ENCODE data around the gene SERPINB2.
"Not testable (repeated sequence)": the region's sequence is repeated elsewhere in the genome, so short reads cannot be mapped to it uniquely, and the experiment has no call there.

The SERPINB2 gene

GRCh38 chr18:63889626-63890025 lies 2.1 kb downstream of the SERPINB2 start:
- DNase-seq (ENCODE audit: low read depth) = no peak

GRCh38 chr18:63890237-63890949 lies 2.9 kb downstream of the SERPINB2 start:
- no peak for DNase-seq (ENCODE audit: low read depth)

DNA sequence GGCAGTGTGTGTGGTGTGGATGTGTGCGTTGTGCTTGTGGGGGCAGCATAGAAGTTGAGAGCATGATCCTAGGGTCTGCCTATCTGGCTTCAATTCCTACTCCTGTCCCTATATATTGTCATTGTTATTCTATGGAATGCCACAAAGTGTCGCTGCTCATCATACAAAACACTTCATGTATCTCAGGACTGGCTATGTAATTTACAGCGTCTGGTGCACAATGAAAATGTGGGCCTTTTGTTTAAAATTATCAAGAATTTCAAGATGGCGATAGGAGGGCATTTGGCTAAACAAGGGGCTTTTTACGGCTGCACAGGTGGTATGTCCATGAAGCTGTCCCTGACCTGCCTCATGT lies 3.4 kb downstream of the SERPINB2 start:
- no peak for DNase-seq (ENCODE audit: low read depth)

- DNase-seq (ENCODE audit: low read depth) = no peak
These were observed 5.1 kb downstream of the SERPINB2 start for GRCh38 chr18:63892566-63892965.

DNA sequence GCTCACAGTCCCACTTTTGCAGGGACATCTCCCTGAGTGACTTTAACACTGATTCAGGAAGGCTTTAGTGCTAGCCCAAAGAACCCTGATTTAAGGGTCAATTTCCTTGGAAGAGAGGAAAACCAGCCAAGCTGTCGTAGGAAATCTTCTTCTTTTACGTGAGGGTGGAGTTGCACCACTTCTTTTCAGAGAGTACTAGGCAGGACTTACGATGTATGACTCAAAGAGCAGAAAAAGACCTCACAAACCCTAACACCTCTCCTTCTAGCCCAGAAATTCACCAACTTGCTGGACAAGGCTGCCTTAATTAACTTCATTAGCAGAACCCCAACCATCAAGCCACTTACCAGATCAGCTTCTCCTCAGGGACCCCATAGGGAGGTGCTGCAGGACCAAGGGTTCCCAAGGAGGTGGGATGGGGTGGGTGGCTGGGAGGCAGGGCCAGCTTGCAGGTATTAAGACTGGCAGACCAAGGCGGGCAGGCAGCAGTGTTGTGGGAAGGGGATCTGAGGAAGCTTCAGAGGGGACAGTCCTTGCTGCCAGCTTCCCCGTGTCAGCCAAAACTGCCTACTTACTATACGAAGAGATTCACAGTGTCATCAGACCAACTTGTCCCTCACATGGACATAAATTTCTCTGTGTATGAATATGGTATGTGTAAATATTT lies 6.7 kb downstream of the SERPINB2 start:
- DNase-seq (ENCODE audit: low read depth) = no peak

DNA sequence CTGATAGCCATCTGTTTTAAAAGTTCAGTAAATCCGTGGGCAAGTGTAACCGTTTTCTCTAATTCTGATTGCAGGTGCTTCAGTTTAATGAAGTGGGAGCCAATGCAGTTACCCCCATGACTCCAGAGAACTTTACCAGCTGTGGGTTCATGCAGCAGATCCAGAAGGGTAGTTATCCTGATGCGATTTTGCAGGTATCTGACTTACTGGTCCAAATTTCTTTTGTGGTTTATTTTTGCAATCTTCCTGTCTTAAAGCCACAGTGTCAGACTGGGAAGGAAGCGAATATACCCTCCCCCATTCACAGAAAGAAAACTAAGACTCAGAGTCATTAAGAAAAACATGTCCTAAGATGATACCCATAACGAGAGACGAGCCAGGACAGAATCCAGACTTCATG lies 7.7 kb downstream of the SERPINB2 start:
- no peak for DNase-seq (ENCODE audit: low read depth)

DNA sequence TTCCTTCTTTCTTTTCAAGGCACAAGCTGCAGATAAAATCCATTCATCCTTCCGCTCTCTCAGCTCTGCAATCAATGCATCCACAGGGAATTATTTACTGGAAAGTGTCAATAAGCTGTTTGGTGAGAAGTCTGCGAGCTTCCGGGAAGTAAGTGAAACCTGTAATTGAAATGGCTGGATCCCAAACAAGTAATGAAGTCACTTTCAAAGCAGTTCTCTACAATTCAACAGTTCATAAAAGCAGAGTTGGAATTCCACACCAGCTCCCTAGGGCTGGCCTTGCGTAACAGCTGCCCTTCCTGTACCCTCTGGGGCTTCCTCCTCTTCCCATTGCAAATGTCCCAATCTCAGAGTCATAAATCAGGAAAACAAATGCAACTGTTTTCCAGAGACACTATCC lies 9.6 kb downstream of the SERPINB2 start:
- no peak for DNase-seq (ENCODE audit: low read depth)

GRCh38 chr18:63899206-63899605 lies 11.7 kb downstream of the SERPINB2 start:
- no peak for DNase-seq (ENCODE audit: low read depth)

- DNase-seq (ENCODE audit: low read depth) = no peak
These were observed 16.5 kb downstream of the SERPINB2 start for GRCh38 chr18:63903851-63904570.

DNA sequence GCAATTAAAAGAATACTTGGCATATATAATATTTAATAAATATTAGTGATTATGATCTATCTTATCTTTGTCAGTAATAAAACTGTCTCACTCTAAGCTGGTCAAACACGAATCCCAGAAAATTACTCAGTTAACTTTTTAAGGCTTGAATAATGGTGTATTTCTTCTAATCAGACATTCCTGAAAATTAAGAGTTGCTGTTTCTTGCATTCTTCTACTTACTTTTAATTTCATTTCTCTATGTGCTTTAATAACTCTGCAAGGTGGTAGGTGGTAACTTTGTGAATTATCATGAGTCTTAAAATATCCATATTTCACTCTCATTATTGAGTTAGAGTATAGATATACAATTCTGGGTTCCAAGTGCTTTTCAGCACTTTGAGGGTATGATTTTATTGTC lies 17.2 kb downstream of the SERPINB2 start:
- DNase-seq (ENCODE audit: low read depth) = no peak

GRCh38 chr18:63905361-63905760 lies 17.9 kb downstream of the SERPINB2 start:
- no peak for DNase-seq (ENCODE audit: low read depth)

GRCh38 chr18:63906056-63906455 lies 18.6 kb downstream of the SERPINB2 start:
- DNase-seq (ENCODE audit: low read depth) = no peak

DNA sequence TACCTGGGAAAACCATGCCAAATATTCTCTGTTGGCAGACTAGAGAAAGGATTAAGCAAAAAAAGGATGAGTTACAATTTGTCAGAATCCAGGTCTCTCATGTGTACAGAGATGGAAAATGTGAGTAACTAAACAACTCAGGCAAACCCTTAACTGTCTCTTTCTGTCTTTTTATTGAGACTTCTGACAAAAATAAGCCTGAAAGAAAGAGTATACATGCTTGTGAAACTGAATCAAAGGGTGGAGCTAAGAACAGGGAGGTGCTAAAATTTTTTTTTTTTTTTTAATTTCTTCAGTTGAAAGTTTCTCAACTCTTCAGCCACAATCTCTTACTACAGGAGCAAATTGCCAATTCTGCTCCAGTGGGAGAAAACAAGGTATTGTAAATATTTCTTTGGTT lies 20.2 kb downstream of the SERPINB2 start, which contains the start of gene SERPINB10:
SERPINB10 (plus strand) TSS at position 295 of the 400 bp plus-strand sequence. CDS start 7,553 bp downstream, outside the sequence.
- no peak for DNase-seq (ENCODE audit: low read depth)

DNA sequence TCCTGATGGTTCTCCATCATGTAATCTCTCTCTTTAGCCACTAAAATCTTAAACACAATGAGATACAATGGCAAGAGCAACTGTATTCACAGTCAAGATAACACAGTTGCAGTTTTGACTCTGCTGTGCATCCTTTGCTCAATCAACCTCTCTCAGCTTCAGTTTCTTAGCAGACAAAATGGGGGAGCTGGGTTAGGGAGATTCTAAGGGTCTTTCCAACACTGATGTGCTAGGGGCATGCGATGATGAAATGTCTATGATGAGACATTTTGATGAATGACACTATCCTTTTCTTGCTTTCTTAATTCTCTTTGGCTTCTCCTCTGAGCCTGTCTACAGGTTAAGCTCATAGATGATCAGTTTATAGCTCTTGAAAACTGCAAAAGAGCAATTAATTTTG lies 21.4 kb downstream of the SERPINB2 start:
- DNase-seq (ENCODE audit: low read depth) = no peak

DNA sequence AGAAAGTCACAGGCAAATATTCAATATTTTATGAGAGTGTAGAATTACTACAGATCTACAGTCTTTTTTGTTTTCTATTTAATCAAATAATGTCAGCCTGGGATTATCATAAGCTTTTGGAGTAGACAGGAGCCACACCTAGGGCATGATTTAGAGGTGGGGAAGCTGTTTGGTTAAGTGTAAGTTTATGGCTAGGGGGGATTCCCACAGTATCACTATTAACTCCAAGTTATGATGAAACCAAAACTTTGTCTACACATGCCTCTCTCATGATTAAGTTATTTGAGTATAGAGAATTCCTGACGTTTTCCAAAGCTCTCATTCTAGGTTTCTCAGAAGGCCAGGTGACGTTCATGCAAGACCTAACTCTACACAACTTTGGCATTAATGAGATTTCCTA lies 22.4 kb downstream of the SERPINB2 start:
- no peak for DNase-seq (ENCODE audit: low read depth)

DNA sequence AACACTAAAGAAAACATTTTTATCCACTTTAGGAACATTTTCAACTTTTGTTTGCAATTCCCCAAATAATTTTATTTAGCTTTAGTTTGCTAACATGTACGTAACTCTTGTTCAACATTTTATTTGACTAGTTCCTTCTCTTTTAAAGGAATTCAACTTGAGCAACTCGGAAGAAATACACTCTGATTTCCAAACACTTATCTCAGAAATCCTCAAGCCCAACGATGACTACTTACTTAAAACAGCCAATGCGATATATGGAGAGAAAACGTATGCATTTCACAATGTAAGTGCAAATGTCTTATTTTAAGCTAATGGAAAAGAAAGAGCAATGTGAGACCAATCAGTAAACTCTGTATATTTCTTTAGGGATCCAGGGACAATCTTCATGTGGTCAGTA lies 30.3 kb downstream of the SERPINB2 start:
- no peak for DNase-seq (ENCODE audit: low read depth)

DNA sequence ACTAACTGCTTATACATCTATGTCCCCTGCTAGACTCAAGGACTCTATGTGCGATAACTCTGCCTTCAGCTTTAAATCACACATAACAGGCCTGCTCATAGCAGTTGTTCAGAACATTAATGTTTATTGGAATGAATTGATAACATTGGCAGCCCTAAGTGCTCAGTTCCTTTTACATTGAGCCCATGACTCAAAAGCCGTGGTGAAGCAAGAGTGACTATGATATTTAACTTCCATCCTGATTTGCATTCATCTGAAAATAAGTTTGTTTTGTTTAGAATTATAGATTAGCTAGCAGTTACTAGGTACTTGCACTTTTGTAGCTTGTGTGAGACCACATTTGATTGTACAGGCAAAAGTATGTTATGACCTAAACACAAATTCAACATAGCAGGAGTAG lies 34.5 kb downstream of the SERPINB2 start:
- DNase-seq (ENCODE audit: low read depth) = no peak

GRCh38 chr18:63924551-63924950 lies 37.0 kb downstream of the SERPINB2 start:
- no peak for DNase-seq (ENCODE audit: low read depth)

DNA sequence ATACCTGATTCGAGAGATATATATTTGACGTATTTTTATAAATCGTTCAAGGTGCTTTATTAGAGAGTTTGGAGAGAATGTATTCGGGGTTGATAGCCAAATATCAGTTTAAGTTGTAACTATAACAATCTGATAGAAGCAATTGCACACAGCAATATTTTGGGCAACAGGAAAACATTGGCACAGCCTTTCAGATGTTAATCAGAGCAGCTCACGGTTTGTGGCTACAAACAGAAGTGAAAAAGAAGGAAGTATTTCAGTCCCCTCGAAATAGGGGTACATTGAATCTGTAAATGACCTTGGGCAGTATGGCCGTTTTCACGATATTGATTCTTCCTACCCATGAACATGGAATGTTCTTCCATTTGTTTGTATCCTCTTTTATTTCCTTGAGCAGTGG lies 40.8 kb downstream of the SERPINB2 start:
- no peak for DNase-seq (ENCODE audit: low read depth)

DNA sequence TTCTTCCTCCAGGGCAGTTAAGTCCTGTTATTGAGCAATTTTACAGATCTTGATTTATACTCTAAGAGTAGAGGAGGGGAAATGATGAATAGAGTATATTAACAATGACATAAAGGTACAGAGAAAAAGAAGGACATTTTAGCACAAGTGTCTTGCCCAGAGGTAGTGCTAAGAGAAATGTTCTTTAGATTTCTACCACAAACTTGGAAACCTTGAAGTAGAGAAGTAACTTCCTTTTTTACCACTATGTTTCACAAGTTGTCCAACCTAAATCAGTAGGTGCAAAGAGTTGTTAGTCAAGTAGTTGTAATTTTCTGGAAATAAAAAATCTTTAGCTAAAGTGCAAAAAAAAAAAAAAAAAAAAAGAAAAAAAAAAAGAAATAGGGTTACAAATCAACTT lies 41.9 kb downstream of the SERPINB2 start:
- not testable (repeated sequence) for DNase-seq (ENCODE audit: low read depth)

DNA sequence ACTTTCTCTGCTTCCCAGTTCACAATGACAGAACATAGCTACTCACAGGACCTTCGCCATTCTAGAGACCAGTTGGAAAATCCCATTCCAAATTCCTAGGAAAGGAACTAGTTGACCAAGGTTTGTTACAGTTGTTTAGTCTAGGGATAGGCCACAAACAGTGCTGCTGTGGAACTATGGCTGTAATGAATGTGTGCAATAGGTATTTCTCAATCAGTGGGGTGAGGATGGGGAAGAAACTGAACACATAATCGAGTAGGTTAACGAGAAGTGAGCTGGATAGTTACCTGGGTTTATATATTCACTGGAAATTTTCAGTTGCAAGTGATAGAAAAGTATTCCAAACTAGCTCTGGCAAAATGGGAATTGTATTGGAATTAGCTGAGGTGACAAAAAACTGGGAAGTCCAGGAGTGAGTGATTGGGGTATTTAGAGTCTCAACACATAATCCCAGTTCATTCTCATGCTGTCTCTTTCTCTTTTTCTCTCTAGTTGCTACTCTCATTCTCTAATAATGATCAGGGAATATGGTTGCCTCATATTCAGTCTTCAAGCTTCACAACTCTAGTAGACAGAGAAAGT lies 43.4 kb downstream of the SERPINB2 start:
- no peak for DNase-seq (ENCODE audit: low read depth)

DNA sequence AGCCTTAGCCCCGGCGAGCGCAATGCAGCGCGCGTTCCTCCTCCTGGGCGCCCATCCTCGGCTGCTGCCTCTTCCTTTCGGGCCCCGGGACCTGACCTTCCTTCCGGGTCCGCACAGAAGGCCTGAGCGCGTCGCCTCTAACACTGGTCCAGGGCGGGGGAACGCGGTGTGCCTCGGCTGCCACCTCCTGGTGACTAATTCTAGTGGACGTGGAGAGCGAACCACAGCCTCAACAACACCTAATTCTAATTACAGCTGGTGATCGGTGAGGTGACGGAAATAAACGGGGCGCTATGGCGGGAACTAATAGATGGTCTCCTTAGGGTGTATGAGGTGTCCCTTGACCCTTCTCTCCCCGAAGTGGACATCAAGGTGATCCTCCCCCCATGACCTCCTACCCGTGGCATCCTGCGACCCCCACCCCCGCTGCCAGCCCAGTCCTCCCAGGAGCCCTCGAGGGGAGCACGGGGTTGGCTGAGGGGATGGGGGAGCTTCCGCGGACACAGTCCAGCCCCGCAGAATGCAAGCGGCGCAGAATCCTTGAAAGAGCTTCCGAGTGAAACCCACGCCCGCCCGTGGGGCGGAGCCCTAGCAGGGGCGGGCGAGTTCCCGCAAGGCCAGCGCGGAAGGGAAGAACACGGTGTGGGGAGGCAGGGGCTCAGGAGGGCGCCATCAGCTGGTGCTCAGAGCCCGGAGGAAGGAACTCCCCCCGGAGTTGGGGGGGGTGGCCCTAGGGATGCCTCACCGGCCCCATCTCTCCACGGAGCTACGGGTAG lies 48.8 kb downstream of the SERPINB2 start:
- peak; percentile 47 for DNase-seq (ENCODE audit: low read depth)

Measured in HS-5 (cell line).